ENCODE data around the gene CMTM6.

CMTM6 gene

GRCh38 chr3:32434206-32434605 lies 68.4 kb downstream of the CMTM6 start:
- no peak overlapping the region for H3K4me3 Mint-ChIP-seq
- H3K27me3 Mint-ChIP-seq, result no peaks in the 10 kb centered on the region
- H3K36me3 Mint-ChIP-seq (ENCODE audit: low read depth), result peaks cover 11% of the 10 kb centered on the region
- H3K9me3 Mint-ChIP-seq, result no peaks in the 10 kb centered on the region
- no peak for ATAC-seq
- no peak for DNase-seq
- peak overlapping the region; percentile 100 for H3K27ac Mint-ChIP-seq
- peaks cover 90% of the 10 kb centered on the region for H3K4me1 Mint-ChIP-seq

DNA sequence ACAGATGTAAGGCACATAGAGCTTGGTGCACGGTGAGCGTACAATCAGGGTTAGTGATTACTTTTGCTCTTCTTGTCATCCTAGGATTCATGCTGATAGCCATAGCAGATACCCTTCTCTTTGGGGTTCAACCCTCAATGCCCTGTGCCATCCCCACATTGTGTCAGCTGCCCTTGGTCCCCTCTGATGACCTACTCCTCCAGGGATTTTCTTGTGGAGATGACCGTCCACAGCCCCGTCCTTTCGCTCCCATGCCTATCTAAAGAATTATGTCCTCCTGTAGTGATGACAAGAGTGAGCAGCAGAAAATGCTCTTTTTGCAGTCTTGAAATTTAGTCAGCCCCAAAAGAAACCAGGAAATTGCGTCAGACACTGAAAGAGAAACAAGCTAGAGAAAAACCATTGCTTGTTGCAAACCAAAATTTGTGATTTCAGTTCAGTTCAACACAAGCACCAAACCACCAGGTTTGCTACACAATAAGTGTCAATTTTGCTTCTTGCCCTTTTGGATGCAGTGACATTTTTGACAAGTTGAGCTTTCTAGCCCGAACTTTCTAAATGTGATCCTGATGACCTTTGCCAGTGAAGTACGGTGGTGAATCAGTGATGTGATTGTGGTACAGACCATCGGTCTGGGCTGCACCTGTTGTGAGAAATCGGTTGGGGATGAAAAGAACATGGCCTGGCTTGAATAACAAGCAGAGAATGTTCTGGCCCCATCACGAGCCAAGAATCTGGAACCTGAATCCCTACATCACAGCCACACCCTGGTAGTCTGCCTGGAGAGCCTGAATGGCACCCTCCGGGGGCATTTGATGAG lies 69.7 kb downstream of the CMTM6 start:
- ATAC-seq (peak; percentile 81), DNase-seq (peak; percentile 42)
- no peaks in the 10 kb centered on the region for H3K9me3 Mint-ChIP-seq
- H3K27me3 Mint-ChIP-seq, result no peaks in the 10 kb centered on the region
- H3K36me3 Mint-ChIP-seq (ENCODE audit: low read depth), result peaks cover 11% of the 10 kb centered on the region
- H3K4me3 Mint-ChIP-seq, result peak overlapping the region; percentile 82
- peak overlapping the region; percentile 100 for H3K27ac Mint-ChIP-seq
- peaks cover 90% of the 10 kb centered on the region for H3K4me1 Mint-ChIP-seq

DNA sequence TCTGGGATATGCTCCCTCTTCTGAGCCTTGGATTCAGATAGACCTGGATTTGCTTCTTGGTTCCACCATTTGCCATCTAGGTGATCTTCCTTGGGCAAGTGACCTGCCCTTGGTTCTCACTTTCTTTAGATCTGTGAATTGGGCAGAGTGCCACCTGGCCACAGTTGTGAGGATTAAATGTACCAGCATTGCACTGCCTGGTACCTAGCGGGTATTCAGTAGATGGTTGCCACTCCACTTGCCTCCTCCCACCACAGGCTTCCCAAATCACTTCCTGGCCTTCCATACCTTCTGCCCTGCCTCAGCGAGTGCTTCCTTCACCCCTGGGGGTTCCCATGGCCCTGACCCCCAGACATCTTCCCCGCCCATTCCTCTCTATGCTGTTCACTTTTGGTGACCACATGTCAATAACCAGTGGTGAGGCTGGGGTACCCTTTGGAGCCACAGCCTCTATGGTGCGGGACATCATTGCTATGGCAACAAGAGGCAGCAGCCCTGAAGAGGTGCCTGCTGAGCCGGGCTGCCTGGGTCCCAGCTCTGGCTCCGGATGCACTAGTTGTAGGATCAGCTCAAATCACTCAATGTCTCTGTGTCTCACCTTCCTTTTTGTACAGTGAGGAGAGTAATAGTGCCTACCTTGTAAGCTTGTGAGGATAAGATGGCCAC lies 70.5 kb downstream of the CMTM6 start:
- Mint-ChIP-seq H3K4me1 (peaks cover 93% of the 10 kb centered on the region), H3K36me3 (ENCODE audit: low read depth) (peaks cover 11% of the 10 kb centered on the region), H3K4me3 (peak overlapping the region; percentile 82), H3K9me3 (no peaks in the 10 kb centered on the region), H3K27ac (peak overlapping the region; percentile 100), H3K27me3 (no peaks in the 10 kb centered on the region)
- DNase-seq (no peak), ATAC-seq (no peak)

- Mint-ChIP-seq H3K36me3 (ENCODE audit: low read depth) (peaks cover 11% of the 10 kb centered on the region), H3K4me3 (peak overlapping the region; percentile 82), H3K27ac (peak overlapping the region; percentile 100), H3K27me3 (no peaks in the 10 kb centered on the region), H3K4me1 (peaks cover 92% of the 10 kb centered on the region), H3K9me3 (no peaks in the 10 kb centered on the region)
- DNase-seq, result no peak
- no peak for ATAC-seq
Measured at GRCh38 chr3:32431481-32431880, 71.2 kb downstream of the CMTM6 start.
